ACC112 (cell line): Measurements from ENCODE around the gene CFAP126.
A peak's percentile ranks its signal among the peaks of the same experiment; 100 is the strongest.
"Not testable (repeated sequence)": the region's sequence is repeated elsewhere in the genome, so short reads cannot be mapped to it uniquely, and the experiment has no call there.

ENCODE experiments used
- H2AFZ ChIP-seq: fragments of 200-600 bp; sonication (generic); one replicate; pipeline ENCODE4 v1.6.0; 2017; ENCODE audit warnings: antibody characterized with exemption, low read length; ENCODE audit not compliant: unreplicated experiment
- H3K27ac ChIP-seq: fragments of 200-600 bp; sonication (generic); 2 replicates; pipeline ENCODE4 v1.5.1; 2014; ENCODE audit warnings: low read depth, mild to moderate bottlenecking, antibody characterized with exemption, low read length, moderate library complexity
- H3K27me3 ChIP-seq: fragments of 200-600 bp; sonication (generic); 2 replicates; pipeline ENCODE4 v1.6.1; 2014; ENCODE audit warnings: mild to moderate bottlenecking, antibody characterized with exemption, low read length, moderate library complexity, mixed read lengths; ENCODE audit not compliant: insufficient read depth
- H3K36me3 ChIP-seq: fragments of 200-600 bp; sonication (generic); 2 replicates; pipeline ENCODE4 v1.6.1; 2016; ENCODE audit warnings: mild to moderate bottlenecking, antibody characterized with exemption, low read length, moderate library complexity, mixed read lengths; ENCODE audit not compliant: insufficient read depth
- H3K4me1 ChIP-seq: fragments of 200-600 bp; sonication (generic); one replicate; pipeline ENCODE4 v1.6.1; 2016; ENCODE audit warnings: low read length, mixed read lengths; ENCODE audit not compliant: insufficient read depth, unreplicated experiment, control insufficient read depth
- H3K4me3 ChIP-seq: fragments of 200-600 bp; sonication (generic); 2 replicates; pipeline ENCODE4 v1.5.1; 2014; ENCODE audit warnings: mild to moderate bottlenecking, low read depth, low read length
- H3K79me2 ChIP-seq: fragments of 200-600 bp; sonication (generic); one replicate; pipeline ENCODE4 v1.6.0; 2016; ENCODE audit warnings: low read length; ENCODE audit not compliant: control insufficient read depth, unreplicated experiment, insufficient read depth

CFAP126 gene

GRCh38 chr1:161367684-161368400, at the start of gene CFAP126:
CFAP126 (minus strand) TSS chr1:161367876; CDS start chr1:161367868, 8 bp downstream.
- H3K27me3 ChIP-seq = no peaks in the 10 kb centered on the region
- no peaks in the 10 kb centered on the region for H3K79me2 ChIP-seq
- peak within 1 kb of the TSS; percentile 65 for H3K27ac ChIP-seq
- no peak within 1 kb of the TSS for H3K4me3 ChIP-seq
- H3K36me3 ChIP-seq = peaks cover 10% of the 10 kb centered on the region
- no peaks in the 10 kb centered on the region for H3K4me1 ChIP-seq
- no peak within 1 kb of the TSS for H2AFZ ChIP-seq

- H2AFZ ChIP-seq, H3K27ac ChIP-seq, H3K79me2 ChIP-seq, H3K4me3 ChIP-seq, H3K36me3 ChIP-seq, H3K4me1 ChIP-seq, H3K27me3 ChIP-seq: not testable (repeated sequence)
These were observed 45.4 kb upstream of the CFAP126 start for GRCh38 chr1:161413050-161413449.

- not testable (repeated sequence) for H3K36me3 ChIP-seq, H2AFZ ChIP-seq, H3K4me3 ChIP-seq, H3K27me3 ChIP-seq, H3K4me1 ChIP-seq, H3K79me2 ChIP-seq, H3K27ac ChIP-seq
These were observed 42.9 kb upstream of the CFAP126 start for GRCh38 chr1:161410636-161410970.

GRCh38 chr1:161409848-161410635, 42.4 kb upstream of the CFAP126 start:
- H2AFZ ChIP-seq, H3K4me3 ChIP-seq, H3K27ac ChIP-seq, H3K27me3 ChIP-seq, H3K4me1 ChIP-seq, H3K36me3 ChIP-seq, H3K79me2 ChIP-seq: not testable (repeated sequence)

DNA sequence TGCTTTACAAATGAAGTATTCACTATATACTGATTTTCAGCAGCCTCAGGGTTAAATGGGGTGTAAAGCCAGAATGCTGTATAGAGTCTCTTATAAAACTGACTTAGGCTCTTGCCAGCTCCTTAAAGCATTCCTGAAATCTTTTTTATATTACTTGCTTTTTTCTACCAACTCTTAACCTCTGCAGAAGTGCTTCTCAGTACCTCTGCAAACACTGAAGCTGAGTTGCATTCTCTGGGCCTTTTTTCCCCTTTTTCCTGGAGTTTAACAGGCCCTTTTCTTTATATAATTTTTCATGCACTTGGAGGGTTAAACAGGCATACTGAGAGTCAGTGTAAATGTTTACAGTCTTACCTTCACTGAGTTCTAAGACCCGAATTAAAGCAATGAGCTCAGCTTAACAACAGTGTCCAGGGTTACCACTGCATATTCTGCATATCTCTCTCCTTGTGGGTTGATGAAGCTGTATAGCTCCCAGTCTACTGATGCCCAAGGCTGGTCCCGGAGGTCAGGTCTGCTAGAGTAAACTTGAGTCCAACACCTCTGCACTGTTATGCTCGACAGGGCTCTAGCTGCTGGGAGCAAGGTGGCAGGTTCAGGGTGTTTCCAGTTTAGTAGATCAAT, 40.9 kb upstream of the CFAP126 start:
- H3K79me2 ChIP-seq = no peaks in the 10 kb centered on the region
- no peak overlapping the region for H3K4me3 ChIP-seq
- H3K27ac ChIP-seq = no peak overlapping the region
- H3K36me3 ChIP-seq = no peaks in the 10 kb centered on the region
- no peaks in the 10 kb centered on the region for H3K27me3 ChIP-seq
- H3K4me1 ChIP-seq = no peaks in the 10 kb centered on the region
- no peak overlapping the region for H2AFZ ChIP-seq

- Histone ChIP-seq H3K36me3 (no peaks in the 10 kb centered on the region), H2AFZ (no peak overlapping the region), H3K4me3 (no peak overlapping the region), H3K27me3 (no peaks in the 10 kb centered on the region), H3K27ac (no peak overlapping the region), H3K79me2 (no peaks in the 10 kb centered on the region), H3K4me1 (peaks cover under 1% of the 10 kb centered on the region)
These were observed 39.8 kb upstream of the CFAP126 start for GRCh38 chr1:161407451-161407985.

- H3K4me3 ChIP-seq, H3K27ac ChIP-seq, H3K4me1 ChIP-seq, H2AFZ ChIP-seq, H3K27me3 ChIP-seq, H3K36me3 ChIP-seq, H3K79me2 ChIP-seq: not testable (repeated sequence)
These were observed 38.9 kb upstream of the CFAP126 start for GRCh38 chr1:161406551-161406950.

DNA sequence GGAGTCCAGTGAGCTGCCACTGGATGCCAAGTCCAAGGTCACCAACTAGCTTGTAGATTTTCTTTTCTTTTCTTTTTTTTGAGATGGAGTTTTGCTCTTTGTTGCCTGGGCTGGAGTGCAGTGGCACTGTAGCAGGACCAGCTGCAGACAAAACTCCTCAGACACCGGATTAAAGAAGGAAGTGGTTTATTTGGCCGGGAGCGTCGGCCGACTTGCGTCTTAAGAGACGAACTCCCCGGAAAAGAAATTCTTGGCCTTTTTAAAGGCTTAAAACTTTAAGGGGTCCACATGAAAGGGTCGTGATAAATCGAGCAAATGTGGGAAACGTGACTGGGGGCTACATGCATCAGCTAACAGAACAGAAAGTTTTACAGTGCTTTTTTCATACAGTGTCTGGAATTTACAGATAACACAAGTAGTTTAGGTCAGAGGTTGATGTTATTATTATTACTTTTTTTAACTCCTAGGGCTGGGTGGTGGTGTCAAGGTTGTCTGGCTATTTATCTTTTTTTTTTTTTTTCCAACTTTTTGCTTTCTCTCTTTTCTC, 36.4 kb upstream of the CFAP126 start:
- Histone ChIP-seq H3K4me1 (peaks cover 6% of the 10 kb centered on the region), H3K27me3 (no peaks in the 10 kb centered on the region), H3K79me2 (no peaks in the 10 kb centered on the region), H2AFZ (no peak overlapping the region), H3K36me3 (no peaks in the 10 kb centered on the region), H3K4me3 (no peak overlapping the region), H3K27ac (no peak overlapping the region)

DNA sequence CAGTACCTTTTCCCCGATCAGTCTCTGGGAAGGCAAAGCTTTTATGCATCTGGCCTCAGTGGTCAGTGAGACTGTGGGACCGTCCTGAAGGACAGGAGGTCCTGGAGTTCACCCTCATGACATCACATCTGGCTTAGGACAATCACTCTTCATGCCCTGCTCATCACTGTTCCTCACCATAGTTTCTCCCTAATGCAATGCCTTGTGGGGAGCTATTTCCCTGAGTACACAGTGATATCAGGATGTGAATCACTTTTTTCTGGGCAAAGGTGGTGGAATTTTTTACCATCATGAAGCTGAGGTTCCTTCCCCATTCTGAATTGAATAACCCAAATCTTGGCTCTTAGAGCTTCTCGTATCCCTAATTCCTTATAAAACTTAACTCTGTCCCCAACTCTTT, 34.8 kb upstream of the CFAP126 start:
- no peak overlapping the region for H2AFZ ChIP-seq
- H3K4me1 ChIP-seq = peaks cover 12% of the 10 kb centered on the region
- no peaks in the 10 kb centered on the region for H3K36me3 ChIP-seq
- no peak overlapping the region for H3K27ac ChIP-seq
- no peak overlapping the region for H3K4me3 ChIP-seq
- H3K27me3 ChIP-seq = no peaks in the 10 kb centered on the region
- H3K79me2 ChIP-seq = no peaks in the 10 kb centered on the region

GRCh38 chr1:161399257-161399998, 31.8 kb upstream of the CFAP126 start:
- Histone ChIP-seq H3K4me1 (peaks cover 12% of the 10 kb centered on the region), H2AFZ (peak overlapping the region; percentile 99), H3K36me3 (no peaks in the 10 kb centered on the region), H3K79me2 (no peaks in the 10 kb centered on the region), H3K4me3 (peak overlapping the region; percentile 86), H3K27me3 (no peaks in the 10 kb centered on the region), H3K27ac (peak overlapping the region; percentile 99)
